GM18909 (cell line): ENCODE measurements around the gene PER2.
"Not testable (repeated sequence)": the region's sequence is repeated elsewhere in the genome, so short reads cannot be mapped to it uniquely, and the experiment has no call there.

Experiments used
- ATAC-seq: cut with Tn5 transposase; IDR thresholded peaks from one replicate; pipeline ENCODE4 v1.9.1; 2021; ENCODE audit warnings: mild to moderate bottlenecking; ENCODE audit not compliant: unreplicated experiment, poor library complexity

The PER2 gene, protein sequence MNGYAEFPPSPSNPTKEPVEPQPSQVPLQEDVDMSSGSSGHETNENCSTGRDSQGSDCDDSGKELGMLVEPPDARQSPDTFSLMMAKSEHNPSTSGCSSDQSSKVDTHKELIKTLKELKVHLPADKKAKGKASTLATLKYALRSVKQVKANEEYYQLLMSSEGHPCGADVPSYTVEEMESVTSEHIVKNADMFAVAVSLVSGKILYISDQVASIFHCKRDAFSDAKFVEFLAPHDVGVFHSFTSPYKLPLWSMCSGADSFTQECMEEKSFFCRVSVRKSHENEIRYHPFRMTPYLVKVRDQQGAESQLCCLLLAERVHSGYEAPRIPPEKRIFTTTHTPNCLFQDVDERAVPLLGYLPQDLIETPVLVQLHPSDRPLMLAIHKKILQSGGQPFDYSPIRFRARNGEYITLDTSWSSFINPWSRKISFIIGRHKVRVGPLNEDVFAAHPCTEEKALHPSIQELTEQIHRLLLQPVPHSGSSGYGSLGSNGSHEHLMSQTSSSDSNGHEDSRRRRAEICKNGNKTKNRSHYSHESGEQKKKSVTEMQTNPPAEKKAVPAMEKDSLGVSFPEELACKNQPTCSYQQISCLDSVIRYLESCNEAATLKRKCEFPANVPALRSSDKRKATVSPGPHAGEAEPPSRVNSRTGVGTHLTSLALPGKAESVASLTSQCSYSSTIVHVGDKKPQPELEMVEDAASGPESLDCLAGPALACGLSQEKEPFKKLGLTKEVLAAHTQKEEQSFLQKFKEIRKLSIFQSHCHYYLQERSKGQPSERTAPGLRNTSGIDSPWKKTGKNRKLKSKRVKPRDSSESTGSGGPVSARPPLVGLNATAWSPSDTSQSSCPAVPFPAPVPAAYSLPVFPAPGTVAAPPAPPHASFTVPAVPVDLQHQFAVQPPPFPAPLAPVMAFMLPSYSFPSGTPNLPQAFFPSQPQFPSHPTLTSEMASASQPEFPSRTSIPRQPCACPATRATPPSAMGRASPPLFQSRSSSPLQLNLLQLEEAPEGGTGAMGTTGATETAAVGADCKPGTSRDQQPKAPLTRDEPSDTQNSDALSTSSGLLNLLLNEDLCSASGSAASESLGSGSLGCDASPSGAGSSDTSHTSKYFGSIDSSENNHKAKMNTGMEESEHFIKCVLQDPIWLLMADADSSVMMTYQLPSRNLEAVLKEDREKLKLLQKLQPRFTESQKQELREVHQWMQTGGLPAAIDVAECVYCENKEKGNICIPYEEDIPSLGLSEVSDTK (N-terminal part only)

DNA sequence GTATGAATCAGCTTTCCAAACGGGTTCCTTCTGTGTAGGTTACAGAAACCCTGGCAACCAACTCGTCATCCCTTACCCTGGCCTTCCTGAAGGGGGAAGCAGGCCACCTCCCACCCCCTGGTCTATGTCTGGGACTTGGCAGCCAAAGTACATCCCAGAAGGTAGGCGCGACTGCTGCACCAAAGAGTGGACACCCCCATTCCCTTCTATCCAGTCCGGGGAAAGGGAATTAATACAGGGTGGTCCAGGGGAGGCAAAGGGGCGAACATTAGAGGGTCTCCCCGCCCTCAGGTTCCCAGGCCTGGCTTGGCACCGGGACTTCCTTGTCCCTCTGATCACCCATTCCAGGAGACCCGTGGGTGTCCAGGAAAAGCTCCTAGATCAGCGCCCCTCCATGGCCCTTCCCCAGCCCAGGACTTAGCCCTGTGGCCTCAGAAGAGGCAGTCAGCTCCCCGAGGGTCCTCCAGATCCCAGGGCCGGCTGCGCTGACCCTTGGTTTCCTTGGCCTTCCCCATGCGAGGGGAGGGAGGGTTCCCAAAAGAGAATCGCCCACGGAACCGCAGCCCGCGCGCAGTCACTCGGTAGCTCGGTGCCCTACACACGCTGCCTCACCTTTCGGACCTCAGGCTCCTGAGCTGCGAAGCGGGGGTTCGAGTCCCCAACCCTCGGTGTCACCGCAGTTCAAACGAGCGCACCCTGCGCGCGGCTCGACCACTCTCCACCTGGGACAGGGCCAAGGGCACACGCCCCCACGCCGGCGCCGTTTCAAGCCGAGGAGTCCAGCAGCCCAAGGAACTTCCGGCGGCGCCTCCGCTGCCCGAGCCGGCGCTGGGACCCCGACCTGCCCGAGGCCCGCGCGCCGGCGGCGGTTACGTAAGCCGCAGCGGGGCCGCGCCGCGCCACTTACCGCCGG is at the start of gene PER2:
PER2 (minus strand) TSS at position 874 of the 913 bp plus-strand sequence. CDS start 10,674 bp downstream, outside the sequence.
- peak; percentile 34 for ATAC-seq

DNA sequence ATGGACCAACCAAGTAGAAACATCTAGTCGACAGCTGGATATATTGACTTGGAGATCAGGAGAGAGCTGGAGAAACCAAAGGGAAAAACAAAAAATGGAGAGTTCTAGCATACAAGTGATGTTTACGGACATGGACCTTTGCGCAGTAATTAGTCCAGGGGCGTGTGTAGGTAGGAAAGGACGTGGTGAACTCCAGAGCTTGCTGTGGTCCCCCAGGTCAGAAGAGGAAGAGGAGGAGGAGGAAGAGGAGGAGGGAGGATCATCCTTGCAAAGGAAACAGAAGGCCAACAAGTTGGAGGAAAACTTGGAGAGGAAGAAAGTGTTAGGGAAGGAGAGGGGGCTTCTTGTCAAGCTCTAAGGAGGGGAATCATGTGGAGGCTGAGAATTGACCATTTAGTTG is 49.4 kb upstream of the PER2 start:
- ATAC-seq: no peak

DNA sequence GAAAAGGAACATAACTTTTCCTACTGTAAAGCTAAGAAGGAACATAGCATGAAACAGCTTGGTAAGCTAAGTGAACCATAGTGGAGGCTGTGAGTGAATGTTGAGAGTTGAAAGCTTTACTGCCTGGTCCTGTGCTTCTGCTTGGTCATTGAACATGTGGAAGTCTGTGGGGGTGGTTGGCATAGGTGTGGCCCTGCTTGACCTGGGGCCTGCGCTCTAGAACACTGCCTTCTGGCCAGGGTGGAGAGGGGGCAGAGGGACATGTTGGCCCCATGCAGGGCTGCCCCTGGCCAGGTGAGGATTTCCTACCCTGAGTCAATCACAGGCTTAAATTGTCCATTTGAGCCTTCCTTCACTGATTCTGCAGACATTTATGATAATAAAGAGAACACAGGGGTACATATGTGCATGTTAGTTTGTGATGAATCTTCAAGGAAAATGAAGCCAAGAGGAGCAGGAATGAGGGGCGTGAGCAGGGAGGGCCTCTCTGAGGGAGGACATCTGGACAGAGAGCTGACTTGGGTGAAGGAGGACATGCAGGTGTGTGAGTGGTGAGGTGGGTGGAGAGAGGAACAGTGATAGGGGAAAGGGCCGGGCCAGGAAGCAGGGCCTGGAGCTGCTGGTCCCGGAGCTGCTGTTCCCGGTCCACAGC is 48.5 kb upstream of the PER2 start:
- ATAC-seq: no peak

DNA sequence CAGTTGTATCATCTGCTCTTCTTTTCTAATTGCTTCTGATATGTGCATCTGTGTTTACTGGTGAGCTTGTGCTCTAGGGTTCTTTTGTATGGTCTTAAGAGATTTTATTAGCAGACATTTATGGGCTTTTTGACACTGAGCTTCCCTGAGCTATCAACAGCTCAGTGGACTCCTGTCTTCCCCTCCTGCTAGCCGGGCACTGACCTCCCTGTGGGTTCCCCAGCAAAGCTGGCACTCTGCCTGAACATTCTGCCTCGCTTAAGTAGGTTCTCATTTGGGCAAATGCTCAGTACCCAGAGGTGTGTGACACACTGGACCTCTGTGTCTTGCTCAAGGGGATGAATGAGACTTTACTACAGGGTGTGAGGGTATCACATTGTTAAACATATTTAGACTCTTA is 47.7 kb upstream of the PER2 start:
- no peak for ATAC-seq

DNA sequence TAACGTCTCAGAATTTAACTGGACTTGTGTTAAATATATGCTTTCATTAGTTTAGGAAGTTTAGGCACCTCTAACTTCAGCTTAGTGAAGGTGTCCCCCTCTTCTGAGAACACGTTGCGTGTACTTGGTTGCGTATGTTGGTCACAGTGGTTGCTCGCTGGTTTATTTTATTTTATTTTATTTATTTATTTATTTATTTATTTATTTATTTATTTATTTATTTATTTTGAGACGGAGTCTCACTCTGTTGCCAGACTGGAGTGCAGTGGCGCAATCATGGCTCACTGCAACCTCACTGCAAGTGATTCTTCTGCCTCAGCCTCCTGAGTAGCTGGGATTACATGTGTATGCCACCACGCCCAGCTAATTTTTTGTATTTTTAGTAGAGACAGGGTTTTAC is 47.2 kb upstream of the PER2 start:
- not testable (repeated sequence) for ATAC-seq

DNA sequence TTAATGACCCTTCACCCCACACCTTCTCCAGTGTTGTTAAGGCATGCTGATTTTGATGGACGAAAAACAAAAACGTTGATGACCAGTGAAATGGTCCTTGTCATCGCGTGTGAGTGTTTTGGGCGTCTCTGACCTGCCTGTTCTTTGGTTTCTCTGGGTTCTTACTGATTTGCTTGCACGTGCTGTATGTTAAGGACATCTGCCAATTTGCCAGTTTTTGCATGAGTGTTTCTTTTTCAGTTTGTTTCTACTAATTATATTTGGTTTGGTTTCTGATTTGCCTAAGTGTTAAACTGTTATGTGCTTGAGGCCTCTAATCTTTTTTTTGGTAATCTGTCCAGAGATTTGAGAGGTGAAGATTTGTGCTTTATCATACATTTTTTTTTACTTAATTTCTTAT is 46.5 kb upstream of the PER2 start:
- ATAC-seq: no peak

DNA sequence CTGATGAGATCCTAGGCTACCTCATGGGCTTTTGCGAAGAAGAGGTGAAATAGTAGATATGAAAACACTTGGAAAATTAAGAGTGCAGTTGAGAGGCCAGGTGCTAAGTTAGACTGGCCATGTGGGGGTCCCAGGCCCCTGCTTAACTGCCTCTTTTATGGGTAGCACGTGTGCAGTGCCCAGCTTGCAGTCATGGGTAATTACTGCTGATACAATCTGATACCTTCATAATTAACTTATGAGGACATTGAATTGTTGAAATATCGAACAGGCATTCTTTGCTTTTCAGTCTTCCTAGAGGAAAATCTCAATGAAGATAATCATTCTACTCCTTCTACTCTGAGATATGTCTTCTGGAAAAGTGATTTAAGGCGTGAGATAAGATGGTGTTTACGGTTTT is 43.5 kb upstream of the PER2 start:
- no peak for ATAC-seq

DNA sequence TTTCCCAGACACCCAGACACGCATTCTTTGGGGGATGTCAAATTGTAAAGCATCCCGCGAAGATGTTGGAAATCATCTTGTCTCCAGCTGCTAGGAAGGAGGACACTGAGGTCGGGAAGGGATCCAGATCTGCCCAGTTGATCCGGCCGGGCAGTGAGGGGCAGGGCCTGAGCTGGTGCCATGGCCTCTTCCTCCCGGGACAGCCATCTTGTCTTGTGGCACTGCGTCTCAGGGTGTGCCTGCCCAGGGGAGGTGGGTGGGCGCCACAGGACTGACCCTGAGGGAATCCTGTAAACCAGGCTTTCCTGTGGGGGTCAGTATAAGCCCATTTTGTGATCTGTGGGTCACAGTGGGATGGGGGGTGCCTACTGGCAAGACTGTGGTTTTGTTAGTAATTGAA is 42.0 kb upstream of the PER2 start:
- ATAC-seq: no peak

DNA sequence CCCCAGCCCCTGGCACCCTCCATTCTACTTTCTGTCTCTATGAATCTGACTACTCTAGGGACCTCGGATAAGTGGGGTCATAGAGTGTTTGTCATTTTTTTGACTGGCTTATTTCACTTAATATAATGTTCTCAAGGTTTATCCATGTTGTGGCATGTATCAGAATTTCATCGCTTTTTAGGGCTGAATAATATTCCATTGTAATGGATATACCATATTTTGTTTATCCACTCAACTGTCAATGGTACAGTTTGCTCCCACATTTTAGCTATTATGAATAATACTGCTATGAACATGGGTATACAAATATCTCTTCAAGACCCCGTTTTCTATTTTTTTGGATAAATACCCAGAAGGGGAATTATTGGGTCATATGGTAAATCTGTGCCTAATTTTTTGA is 39.3 kb upstream of the PER2 start:
- no peak for ATAC-seq

DNA sequence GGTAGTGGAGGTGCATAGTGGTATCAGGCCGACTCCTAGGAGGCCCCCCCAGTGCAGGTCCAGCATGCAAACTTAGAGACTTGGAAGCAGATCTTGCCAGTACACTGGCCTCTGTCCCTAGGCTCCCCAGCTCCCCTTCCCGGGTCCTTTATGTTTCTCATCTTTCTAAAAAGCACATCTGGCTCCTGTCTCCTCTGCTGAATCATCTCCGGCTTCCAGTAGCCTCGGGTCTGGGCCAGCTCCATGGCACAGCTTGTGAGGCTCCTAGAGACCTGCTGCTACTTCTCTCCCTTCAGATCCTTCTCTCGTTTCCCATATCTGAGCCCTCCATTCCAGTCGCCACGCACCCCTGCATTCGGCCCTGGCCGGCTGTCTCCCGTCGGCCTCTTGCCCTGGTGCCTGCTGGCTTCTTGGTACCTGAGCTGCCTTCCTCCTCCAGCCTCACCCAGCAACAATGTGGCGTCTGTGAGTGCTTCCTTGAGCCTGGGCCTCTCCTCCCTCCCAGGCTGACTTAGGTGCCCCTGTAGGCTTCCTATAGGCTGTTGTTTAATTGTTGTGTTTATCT is 38.5 kb upstream of the PER2 start:
- ATAC-seq: no peak

DNA sequence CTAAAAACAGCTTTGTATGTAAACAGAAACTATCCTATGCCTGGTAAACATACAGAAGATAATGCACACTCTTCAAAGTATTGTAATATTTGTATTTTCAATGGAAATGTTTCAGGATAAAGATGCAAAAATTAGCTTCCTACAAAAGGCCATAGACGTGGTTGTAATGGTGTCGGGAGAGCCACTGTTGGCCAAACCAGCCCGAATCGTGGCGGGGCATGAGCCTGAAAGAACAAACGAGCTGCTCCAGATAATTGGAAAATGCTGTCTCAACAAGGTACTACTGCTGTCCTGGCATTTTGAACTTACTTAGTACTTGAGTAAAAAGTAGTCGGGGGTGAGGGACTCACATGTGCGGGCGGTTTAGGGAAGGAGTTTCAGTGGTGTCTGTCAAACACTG is 37.3 kb upstream of the PER2 start:
- no peak for ATAC-seq

DNA sequence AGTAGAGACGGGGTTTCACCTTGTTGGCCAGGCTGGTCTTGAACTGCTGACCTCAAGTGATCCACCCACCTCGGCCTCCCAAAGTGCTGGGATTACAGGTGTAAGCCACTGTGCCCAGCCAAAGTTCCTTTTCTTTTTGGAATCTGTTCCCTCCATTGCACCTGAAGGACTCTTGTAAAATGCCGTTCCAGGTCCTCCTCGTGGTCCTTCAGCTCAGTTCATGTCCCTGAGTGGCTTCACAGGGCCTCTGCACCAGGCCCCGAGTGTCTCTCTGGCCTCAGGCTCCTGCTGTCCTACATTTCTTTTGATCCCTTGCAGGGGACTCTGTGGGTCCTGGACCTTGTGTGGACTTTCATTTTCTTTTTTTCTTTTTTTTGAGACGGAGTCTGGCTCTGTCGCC is 35.8 kb upstream of the PER2 start:
- ATAC-seq: not testable (repeated sequence)

DNA sequence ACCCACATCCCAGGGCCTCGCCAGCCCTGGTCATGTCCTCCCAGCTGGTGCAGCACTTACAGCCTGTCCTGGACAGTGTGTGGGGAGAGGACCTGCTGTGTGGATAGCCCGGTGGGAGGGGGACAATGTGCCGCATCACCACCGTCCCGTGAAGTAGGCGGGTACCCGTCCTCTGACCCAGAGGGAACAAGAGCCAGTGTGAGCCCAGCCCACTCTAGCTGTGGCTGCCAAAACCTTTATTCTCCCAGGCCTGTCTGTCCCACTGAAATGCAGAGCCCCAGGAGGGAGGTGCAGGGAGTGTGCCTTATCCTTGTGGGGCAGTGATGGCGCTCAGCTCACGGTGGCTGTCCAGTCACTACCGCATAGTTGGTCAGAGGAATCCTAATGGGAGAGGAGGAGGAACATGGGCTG is 33.6 kb upstream of the PER2 start:
- no peak for ATAC-seq

DNA sequence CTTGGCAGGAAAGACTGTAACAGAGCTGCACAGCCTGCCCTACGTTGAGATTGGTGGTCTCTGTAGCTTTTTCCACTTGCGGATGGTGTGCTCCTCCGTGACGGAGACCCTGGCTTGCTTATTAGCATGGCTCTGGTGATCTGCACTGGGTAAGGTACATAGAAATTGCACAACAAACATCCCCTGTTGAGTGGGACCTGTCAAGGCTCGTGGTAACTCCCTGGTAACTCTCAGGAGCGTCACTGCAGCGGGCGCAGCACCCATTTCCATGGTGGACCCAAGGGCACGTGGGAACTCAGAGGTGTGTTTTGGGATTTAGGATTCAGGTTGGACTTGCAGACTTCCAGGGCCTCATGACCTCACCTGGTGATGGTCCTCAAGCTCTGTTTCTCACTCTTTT is 33.1 kb upstream of the PER2 start:
- ATAC-seq: no peak

DNA sequence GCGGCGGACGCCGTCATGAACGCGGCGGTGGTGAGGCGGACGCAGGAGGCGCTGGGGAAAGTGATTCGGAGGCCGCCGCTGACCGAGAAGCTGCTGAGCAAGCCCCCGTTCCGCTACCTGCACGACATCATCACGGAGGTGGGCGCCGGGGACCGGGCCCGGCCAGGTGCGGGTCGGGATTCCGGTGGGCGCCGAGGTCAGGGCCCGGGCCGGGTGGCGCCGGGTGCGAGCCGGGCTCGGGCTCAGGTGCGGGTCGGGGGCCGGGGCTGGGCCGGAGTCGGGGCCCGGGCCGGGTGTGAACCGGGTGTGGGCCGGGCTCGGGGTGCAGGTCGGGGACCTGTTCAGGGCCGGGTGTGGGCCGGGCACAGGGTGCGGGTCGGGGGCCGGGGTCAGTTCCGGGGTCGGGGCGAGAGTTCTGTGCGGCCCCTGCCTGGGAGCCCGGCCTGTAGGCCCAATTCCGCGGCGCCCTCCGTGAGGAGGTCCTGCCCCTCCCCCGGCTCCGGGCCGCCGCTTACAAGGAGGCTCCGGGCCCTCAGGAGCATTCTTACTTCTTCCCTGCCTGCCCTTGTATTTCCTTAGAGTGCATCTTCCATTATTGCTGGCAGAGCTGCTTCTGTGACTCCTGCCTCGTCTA is 32.4 kb upstream of the PER2 start:
- ATAC-seq: peak; percentile 36

DNA sequence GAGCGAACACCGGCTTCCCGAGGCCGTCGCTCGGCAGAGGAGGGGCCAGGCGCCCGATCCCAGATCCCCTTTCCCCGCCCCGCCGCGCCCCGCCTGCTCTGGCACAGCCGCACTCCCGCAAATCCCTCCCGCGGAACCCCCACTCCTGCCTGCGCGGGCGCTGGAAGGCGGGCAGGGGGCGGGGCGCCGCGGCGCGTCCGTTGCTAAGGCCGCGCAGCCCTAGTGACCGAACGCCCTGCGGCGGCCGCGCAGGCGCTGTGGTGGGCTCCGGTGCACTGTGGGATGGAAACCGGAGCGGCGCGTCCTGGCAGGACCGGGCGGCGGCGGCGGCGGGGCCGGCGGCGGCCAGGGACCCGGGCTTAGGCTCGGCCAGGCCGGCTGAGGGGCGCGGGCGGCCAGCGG is 31.8 kb upstream of the PER2 start, which contains the start of gene TRAF3IP1:
TRAF3IP1 (plus strand) TSS at position 273 of the 402 bp plus-strand sequence. CDS start 145 bp downstream, outside the sequence.
- ATAC-seq: peak; percentile 97

DNA sequence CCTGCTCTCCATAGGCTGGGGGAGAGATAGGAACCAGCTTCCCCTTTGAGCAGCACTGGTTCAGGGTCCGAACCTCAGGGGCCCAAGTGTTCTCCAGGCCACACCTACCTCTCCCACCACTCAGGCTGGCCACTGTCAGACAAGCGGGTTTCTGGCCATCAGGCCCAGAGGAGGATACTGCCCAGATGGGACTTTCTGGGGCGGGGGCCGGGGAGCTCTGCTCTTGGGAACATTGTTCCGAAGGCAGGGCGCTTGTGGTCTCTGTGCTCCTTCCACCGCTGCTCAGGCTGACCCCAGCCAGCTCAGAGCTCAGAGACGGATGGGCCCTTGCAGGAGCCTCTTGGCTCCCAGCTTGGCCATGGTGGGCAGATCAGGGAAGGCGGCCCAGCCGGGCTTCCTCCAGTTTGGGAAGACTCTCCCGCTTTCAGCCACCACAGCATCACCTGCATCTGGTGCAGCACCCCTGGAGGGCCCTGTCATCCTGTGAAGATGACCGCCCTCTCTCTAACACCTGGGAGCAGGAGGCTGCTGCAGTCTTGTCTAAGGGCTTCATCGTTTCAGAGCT is 26.7 kb upstream of the PER2 start:
- no peak for ATAC-seq

DNA sequence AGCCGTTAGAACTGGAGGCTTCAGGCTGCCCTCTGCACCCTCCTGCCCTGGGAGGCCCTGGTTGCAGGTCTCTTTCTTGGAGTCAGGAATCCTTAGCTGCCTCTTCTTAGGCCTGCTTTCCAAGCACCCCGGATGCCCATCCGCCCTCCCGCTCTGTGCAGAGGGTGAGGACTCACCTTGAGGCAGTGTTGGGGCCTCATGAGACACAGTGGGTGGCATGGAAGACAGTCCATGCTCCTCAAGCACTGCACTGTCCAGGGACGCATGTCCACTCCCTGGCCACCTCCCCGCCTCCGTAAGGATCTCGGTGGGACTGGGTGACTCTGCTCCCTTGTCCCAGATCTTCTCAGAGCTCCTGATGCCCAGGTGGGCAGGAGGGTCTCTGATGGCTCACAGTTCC is 26.2 kb upstream of the PER2 start:
- ATAC-seq: no peak
